22Rv1 (cell line): ENCODE measurements around the gene SLC27A5.

ENCODE experiments used
- ZFX ChIP-seq: fragments of 450-650 bp; IDR thresholded peaks from 2 replicates; pipeline ENCODE4 v1.6.1; 2017; ENCODE audit warnings: antibody characterized with exemption, borderline replicate concordance
- TF ChIP-seq, protein P1 (sequence below): fragments of 450-650 bp; IDR thresholded peaks from 2 replicates; pipeline ENCODE4 v1.5.1; 2017; ENCODE audit warnings: mild to moderate bottlenecking

- TF ChIP-seq, protein P1, sequence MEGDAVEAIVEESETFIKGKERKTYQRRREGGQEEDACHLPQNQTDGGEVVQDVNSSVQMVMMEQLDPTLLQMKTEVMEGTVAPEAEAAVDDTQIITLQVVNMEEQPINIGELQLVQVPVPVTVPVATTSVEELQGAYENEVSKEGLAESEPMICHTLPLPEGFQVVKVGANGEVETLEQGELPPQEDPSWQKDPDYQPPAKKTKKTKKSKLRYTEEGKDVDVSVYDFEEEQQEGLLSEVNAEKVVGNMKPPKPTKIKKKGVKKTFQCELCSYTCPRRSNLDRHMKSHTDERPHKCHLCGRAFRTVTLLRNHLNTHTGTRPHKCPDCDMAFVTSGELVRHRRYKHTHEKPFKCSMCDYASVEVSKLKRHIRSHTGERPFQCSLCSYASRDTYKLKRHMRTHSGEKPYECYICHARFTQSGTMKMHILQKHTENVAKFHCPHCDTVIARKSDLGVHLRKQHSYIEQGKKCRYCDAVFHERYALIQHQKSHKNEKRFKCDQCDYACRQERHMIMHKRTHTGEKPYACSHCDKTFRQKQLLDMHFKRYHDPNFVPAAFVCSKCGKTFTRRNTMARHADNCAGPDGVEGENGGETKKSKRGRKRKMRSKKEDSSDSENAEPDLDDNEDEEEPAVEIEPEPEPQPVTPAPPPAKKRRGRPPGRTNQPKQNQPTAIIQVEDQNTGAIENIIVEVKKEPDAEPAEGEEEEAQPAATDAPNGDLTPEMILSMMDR: 0 out of 2 replicates have a peak, but pooled peaks have one; percentile 16
- no peak for TF ChIP-seq ZFX
Observed at GRCh38 chr19:58499021-58499927, 12.5 kb downstream of the SLC27A5 start.
